GDM1 (cell line): ENCODE measurements around the gene ELOF1.
A peak's percentile ranks its signal among the peaks of the same experiment; 100 is the strongest.
"Not testable (repeated sequence)": the region's sequence is repeated elsewhere in the genome, so short reads cannot be mapped to it uniquely, and the experiment has no call there.

Experiments used
- DNase-seq: peaks from one replicate; lab custom pipeline; 2025; lab: John Stamatoyannopoulos, UW

The ELOF1 gene

DNA sequence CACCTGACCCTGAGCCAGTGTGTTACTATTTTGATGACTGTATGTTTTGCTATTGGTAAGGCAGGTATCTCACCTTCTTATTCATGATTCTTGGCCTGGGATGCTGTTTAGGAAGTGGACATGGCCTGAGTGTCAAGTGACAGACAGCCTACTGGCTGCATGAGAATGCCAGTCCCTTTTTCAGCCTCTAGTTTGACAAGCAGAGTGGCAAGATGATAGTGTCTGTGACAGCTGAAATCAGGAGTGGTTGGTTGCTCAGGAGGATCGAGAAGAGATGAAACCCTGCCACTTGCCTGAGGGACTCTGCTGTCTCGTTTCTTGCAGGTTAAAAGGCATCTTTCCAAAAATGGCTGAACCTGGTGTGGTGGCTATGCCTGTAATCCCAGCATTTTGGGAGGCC is 7.1 kb upstream of the ELOF1 start:
- DNase-seq: no peak

DNA sequence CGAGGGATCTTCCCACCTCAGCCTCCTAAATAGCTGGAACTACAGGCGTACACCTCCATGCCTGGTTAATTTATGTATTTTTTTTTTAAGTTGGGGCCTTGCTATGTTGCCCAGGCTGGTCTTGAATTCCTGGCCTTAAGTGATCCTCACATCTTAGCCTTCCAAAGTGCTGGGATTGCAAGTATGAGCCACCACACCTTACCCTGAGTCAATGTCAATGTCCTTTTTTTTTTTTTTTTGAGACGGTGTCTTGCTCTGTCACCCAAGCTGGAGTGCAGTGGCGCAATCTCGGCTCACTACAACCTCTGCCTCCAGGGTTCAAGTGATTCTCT is 6.6 kb upstream of the ELOF1 start:
- not testable (repeated sequence) for DNase-seq

DNA sequence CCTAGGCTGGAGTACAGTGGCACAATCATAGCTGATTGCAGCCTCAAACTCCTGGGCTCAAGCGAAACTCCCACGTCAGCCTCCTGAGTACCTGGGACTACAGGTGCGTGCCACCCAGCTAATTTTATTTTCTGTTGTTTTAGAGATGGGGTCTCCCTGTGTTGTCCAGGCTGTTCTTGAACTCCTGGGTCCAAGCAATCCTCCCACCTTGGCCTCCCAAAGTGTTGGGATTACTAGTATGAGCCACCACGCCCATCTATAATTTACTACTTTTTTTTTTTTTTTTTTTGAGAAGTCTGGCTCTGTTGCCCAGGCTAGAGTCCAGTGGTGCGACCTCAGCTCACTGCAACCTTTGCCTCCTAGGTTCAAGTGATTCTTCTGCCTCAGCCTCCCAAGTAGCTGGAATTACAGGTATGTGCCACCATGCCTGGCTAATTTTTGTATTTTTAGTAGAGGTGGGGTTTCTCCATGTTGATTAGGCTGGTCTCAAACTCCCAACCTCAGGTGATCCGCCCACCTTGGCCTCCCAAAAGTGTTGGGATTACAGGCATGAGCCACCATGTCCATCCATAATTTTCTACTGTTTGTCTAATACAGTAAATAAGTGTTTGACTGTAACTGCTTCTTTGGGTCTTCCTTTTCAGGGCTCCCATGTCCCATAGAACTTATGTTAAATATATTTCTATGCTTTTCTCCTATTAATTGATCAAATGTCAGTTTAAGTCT is 5.2 kb upstream of the ELOF1 start:
- not testable (repeated sequence) for DNase-seq

DNA sequence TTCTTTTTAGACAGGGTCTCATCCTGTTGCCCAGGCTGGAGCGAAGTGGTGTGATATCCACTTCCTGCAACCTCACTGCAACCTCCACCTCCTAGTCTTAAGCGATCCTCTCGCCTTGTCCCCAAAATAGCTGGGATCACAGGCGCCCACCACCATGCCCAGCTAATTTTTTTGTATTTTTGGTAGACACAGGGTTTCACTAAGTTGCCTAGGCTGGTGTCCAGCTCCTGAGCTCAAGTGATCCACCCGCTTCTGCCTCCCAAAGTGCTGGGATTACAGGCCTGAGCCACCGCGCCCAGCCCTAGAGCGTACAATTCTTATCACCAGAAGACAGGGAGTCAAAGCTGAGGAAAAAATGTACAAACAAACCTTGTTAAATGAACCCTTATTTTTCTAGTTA is 4.5 kb upstream of the ELOF1 start:
- no peak for DNase-seq

DNA sequence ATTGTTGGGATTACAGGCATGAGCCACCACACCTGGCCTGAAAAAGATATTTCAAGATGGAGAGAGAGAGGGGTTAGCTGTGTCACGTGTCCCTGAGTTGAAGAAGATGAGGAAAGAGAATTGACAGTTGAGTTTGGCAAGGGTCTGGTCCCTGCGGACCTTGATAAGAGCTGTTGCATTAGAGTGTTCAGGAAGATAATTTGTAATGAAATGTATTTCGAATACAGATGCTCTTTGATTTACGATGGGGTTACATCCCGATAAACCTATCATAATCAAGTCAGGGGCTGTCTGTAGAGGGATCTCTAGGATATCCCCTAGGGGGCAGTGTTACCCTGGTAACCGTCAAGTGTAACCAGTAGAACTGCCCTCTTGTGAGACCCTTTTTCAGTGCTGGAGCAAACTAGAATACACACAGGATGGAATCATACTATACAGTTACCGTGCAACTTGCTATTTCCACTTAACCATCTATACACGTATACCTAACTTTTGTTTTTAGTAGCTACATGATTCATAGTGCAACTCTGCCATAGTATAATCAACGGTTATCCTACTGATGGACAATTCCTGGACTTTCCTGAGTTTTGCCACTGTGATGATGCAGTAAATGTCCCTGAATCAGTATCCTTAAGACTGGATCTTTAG is 1.5 kb upstream of the ELOF1 start:
- peak; percentile 62 for DNase-seq

DNA sequence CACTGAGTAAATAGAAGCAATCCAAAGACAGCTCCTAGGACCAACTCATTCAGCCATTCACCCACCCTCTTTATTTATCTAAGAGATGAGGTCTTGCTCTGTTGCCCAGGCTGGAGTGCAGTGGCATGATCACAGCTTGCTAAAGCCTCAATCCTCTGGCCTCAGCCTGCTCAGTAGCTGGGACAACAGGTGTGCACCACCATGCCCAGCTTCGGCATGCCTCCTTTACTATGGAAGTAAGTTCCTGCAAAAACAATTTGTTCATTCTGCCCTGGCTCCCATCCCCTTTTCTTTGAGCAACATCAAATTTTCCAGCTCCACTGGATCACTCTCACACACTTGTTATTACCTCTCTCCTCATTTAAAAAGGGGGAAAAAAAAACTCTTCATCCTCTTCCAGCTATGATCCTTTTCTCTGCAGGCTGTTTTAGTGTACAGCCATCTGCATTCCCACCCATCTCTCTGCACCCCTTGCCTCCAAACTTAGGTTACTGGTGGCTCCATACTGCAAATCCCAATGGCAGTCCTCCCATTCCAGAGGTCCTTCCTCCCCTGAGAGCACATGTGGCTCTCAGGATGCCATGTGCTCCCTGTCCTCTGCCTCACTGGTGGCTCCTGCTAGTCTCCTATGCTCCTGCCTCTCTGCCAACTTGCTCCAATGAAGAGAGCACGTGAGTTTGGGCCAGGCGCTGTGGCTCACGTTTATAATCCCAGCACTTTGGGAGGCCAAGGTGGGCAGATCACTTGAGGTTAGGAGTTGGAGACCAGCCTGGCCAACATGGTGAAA is 2.2 kb downstream of the ELOF1 start:
- DNase-seq: no peak

DNA sequence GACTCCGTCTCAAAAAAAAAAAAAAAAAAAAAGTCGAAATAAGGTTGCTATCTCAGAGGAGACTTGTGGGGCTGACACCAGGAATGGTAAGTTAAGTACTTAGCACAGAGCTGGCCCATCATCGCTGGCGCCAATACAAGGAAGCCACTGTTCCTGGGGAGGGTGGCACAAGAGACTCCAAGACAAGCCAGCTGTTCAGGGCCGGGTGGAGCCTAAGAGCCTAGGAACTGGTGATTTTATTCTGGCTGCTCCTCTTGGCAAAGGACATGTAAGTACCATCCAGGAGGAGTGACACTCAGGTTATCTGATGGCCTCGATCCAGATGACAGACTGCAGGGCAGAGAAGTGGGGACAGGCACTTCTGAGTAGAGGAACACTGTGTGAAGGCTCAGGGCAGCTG is 3.8 kb downstream of the ELOF1 start:
- DNase-seq: no peak

DNA sequence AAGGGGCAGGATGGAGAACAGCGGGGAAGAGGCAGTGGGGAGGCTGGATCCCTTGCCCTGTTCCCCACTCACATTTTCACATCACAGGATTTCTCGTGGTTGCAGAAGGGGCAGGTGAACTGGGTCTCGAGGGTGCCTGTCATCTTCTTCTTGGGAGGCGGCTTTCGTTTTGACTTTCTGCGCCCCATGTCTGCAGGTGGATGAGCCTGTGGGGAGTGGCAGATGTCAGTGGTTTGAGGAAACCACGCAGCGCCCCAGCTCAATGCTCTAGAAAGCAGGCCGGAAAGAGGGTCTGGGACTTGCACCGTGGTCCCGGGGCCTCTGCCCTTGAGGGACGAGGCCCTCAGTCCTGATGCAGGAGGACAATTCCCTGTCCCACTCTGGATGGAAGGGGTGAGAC is 4.9 kb downstream of the ELOF1 start:
- DNase-seq: no peak

DNA sequence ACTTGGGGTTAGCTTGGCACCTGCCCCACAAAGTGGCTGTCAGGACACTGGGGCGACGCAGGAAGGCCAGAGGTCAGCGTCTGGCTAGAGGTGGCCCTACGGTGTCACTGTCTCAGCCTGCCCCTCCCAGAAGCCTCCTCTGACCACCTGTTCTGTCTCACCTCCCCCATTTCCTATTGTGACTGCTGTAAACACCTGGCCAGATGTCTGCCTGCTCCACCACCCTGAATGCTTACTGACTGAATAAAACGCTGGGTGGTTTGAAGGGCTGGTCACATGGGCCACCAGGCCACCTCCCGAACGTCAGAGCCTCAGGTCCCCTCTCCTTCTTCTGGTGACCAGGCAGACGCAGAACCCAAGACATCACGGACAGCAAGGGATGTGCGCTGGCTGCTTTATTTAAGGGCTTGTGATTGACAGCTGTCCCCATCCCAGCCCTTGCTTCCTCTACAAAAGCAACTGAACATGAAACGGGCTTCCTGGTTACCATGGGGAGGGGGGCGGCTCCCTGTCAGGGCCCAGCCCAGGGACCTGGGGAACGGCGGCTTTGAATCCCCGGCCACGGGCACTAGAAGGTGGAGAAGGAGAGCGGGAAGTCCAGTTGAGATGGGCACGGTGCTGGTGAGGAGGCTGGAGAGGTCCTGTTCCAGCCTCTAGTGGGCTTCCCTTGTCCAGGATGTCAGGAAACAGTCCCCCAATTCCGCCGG is 6.2 kb downstream of the ELOF1 start:
- no peak for DNase-seq

DNA sequence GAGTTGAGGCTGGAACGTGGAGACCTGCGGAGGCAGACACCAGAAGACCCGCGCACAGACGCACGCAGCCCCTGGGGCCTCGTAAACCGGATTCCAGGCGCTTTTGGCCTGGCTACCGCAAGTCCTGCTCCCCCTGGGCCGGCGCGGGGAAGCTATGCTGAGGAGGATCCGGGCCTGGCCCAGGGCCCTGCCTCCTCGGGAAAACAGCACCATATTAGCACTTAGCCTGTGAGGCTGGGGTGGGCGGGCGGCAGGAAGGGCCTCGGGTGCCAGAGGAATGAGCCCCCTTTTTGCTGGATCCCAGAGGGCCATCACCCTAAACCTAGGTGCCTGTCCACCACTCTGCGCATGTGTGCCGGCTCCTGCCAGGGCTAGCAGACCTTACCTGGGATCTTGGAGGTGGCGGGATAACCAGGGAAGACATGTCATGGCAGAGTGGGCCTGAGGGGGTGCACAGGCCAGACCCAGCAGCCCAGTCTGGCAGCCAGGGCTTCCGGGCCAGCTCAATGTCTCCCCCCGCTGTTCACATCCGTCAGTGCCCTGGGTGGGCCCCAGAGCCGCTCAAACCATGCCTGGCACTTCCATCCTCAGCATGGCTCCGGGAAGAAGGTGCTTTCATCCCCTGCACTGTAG is 7.3 kb downstream of the ELOF1 start:
- DNase-seq: no peak

DNA sequence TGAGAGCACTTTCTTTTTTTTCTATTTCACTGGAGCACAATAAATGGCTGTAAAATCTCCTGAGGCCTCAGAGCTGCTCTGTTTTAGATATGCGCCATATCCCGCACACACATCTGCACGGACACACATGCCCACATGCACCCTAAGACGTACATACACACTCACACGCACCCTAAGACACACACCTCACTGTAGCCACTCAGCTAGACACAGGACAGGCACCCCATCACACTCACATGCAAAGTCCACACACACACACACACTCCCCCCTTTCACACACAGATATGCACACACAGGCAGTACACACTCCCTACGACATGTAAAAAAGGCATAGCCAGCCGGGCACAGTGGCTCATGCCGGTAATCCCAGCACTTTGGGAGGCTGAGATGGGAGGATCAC is 8.8 kb downstream of the ELOF1 start:
- no peak for DNase-seq

DNA sequence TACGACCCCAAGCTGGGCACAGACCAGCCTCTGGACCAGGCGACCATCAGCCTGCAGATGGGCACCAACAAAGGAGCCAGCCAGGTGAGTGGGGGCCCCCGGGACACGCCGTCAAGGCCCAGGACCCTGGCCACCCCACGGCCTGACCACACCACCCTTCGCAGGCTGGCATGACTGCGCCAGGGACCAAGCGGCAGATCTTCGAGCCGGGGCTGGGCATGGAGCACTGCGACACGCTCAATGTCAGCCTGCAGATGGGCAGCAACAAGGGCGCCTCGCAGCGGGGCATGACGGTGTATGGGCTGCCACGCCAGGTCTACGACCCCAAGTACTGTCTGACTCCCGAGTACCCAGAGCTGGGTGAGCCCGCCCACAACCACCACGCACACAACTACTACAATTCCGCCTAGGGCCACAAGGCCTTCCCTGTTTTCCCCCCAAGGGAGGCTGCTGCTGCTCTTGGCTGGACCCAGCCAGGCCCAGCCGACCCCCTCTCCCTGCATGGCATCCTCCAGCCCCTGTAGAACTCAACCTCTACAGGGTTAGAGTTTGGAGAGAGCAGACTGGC is 9.6 kb downstream of the ELOF1 start:
- no peak for DNase-seq

DNA sequence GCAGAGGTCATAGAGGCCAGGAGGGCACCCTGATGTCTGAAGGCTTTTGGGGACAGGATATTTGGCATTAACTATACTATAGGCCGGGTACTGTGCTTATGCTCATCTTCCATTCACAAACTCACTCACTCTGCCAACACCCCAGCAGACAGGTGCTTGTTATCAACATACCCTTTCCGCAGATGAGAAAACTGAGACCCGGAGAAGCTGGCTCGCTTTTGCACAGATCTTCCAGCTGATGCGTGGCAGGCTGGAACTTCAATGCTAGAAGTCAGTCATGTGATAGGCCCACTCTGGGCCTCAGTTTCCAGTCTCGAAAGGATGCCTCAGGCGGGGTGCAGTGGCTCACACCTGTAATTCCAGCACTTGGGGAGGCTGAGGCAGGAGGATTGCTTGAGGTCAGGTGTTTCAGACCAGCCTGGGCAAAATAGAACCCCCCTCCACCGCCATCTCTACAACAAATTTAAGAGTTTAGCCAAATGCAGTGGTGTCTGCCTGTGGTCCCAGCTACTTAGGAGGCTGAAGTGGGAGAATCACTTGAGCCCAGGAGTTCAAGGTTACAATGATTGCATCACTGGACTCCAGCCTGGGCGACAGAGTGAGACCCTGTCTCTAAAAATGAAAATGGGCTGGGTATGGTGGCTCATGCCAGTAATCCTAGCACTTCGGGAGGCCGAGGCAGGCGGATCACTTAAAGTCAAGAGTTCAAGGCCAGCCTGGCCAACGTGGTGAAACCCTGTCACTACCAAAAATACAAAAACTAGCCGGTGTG is 10.9 kb downstream of the ELOF1 start:
- DNase-seq: no peak

DNA sequence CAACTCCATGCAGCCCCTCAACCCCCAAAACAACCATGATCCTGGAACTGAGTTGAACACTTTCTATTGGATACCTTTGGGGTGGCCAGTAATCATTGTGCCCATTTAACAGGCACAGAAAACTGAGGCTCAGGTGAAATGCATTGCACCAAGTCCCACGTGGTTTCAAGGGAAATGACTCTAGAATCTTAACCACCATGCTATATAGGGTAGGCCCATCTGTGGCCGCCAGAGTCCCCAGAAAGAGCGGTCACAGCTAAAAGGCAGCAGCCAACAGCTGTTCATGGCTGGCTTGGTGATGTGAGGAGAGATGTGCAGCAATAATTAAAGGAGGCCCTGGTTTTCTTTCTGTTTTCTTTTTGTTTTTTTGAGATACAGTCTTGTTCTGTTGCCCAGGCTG is 17.8 kb downstream of the ELOF1 start:
- DNase-seq: no peak

DNA sequence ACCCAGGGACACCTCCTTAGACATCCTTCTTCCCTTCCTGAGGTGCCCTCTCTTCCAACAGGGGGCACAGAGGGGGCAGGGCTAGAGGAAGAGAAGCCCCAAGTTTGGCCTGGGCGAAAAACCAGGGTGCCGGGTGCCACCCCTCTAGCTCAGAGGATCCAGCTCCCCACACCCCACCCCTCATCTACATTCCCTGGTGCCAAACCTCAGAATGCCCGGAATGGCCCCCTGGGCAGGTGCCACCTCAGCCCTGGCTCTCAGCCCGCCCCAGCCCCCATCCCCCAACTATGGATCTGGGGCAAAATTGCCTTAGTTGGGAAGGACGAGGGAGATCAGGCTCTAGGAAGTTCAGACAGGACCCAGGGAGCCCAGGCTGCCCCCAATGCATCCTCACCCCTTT is 18.4 kb downstream of the ELOF1 start:
- DNase-seq: no peak

DNA sequence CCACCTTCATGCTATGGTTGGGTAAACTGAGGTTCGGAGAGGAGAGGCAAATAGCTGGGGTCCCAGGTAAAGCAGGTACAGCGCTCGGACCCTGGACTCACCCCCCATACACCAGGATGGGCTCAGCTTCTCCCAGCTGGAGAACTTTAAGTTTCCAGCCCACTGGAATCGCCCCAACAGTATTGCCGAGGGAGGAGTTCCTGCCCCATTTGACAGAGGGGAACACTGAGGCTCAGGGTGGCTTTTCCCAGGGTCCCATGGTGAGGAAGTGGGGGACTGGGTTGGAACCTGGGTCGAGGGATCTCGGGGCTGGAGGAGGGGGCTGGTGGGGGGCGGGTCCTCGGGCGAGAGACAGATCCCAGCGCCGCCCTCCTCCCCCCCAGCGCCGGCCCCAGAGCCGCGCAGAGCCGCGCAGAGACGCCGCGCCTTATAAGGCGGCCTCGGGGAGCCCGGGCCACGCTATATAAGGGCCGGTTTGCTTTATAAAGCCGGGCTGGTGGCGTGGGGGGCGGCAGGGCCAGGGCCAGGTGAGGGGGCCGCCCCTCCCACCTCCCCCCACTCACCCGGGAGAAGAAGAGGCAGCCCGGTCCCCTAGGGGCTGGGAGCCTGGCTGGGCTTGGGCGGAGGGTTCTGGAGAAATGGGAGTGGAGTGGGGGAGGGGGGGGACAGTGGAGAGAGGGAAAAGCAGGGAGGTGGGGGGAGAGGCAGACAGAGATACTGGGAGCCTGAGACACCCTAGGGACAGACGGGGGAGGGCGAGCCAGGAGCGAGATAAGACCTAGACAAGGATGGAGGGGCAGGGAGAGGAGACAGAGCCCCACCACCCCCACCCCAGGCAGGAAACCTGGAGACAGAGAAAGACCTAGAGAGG is 19.3 kb downstream of the ELOF1 start:
- no peak for DNase-seq

DNA sequence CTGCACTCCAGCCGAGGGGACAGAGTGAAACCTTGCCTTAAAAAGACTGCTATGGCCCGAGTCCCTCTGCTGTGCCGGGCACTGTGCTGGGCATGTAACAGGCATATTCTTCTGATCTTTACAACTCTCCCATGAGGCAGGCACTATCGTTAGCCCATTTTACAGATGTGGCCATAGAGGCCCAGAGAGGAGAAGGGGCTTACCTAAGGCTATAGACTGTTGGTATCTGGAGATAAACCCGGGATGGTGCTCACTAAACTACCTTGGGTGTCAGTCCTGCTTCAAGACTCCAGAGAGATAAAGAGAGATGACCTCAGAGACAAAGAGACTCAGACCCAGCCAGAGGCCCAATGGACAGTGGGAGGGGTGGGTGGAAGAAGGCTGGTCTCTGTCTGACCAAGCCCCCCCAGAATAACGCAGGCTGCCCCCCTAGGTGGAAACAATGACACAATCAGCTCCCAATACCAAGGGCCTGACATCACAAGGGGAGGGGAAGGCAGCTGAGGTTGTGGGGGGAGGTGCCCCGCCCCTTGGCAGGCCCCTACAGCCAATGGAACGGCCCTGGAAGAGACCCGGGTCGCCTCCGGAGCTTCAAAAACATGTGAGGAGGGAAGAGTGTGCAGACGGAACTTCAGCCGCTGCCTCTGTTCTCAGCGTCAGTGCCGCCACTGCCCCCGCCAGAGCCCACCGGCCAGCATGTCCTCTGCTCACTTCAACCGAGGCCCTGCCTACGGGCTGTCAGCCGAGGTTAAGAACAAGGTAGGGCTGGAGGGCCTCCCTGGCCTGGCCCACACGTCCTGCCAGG is 20.6 kb downstream of the ELOF1 start, which contains the start of gene CNN1:
Gene CNN1, plus strand, starts transcription at position 620 of the 805 bp plus-strand sequence. Its CDS starts 77 bp downstream, at position 697.
- DNase-seq: no peak

DNA sequence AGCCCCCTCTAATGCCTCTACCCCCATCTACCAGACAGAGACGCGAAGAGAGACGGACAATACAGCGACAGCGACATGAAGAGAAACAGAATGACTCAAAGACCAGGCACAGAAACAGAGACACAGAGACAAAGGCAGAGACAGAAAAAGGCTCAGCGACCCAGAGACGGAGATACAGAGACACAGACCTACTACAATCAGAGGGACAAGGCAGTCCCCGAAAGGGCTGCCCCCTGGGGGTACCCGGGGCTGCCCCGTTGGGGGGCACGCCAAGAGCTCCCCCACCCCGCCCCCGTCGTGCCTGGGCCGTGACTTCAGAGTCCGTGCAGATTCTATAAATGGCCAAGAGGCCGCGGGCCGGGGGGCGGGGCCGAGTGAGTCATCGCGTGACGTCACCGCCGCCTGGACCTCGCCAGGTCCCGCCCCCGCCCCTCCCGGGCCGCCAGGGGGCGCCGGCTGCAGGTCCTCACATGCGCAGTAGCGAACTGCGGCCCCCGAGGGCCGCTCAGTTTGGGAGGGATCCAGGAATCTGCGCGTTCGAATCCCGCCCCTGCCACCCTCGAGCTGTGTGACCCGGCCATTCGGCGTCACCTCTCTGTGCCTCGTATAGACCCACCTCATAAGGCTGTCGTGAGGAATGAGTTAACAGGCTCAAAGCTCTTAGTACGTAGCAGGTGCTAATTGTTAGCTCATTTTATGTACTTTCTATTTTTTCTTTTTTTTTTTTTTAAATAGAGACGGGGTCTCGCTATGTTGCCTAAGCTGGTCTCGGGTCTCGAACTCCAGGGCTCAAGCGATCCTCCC is 23.0 kb downstream of the ELOF1 start:
- DNase-seq: peak; percentile 76
